WTC11 (cell line): ENCODE data around the gene KIF6. TPM values are rescaled to one million over a fixed set of nuclear protein-coding genes. Genes with fewer than 3 reads are reported as not detected.

Experiments
- ATAC-seq: fragments of 200-7000 bp; cut with Tn5 transposase; 2 replicates; pipeline ENCODE4 v1.10.0; 2021; ENCODE audit warnings: mild to moderate bottlenecking, moderate library complexity
- CTCF ChIA-PET: fragments of 300-600 bp; sonication (Branson Sonifier 250); formaldehyde crosslinking; loops from one replicate; lab custom pipeline; 2021; ENCODE audit warnings: antibody characterized with exemption; lab: Charles Lee
- POLR2A ChIA-PET: fragments of 350-600 bp; sonication (Branson Sonifier 250); formaldehyde crosslinking; loops from one replicate; lab custom pipeline; 2021; ENCODE audit warnings: antibody characterized with exemption; lab: Charles Lee
- DNase-seq: peaks from one replicate; pipeline ENCODE4 v3.0.0; 2021; ENCODE audit warnings: low spot score
- H3K27ac Mint-ChIP-seq: 2 replicates; pipeline ENCODE4 v1.8.0; 2021; ENCODE audit warnings: mixed read lengths
- H3K27me3 Mint-ChIP-seq: 2 replicates; pipeline ENCODE4 v1.8.0; 2021; ENCODE audit warnings: low read depth, mild to moderate bottlenecking, moderate library complexity, mixed read lengths
- H3K36me3 Mint-ChIP-seq: 2 replicates; pipeline ENCODE4 v1.8.0; 2021; ENCODE audit warnings: mixed read lengths
- H3K4me1 Mint-ChIP-seq: 2 replicates; pipeline ENCODE4 v1.8.0; 2022; ENCODE audit warnings: mixed read lengths
- H3K4me3 Mint-ChIP-seq: 2 replicates; pipeline ENCODE4 v1.8.0; 2021; ENCODE audit warnings: mild to moderate bottlenecking, moderate library complexity, mixed read lengths
- H3K9me3 Mint-ChIP-seq: 2 replicates; pipeline ENCODE4 v1.8.0; 2021; ENCODE audit warnings: mixed read lengths
- AFF4 ChIP-seq: sonication (generic); formaldehyde crosslinking; IDR thresholded peaks from 2 replicates; pipeline ENCODE4 v1.8.1; 2023; ENCODE audit warnings: mild to moderate bottlenecking, missing genetic modification reagents, borderline replicate concordance
- AR ChIP-seq: fragments of 250-450 bp; sonication (Bioruptor Pico); IDR thresholded peaks from 2 replicates; pipeline ENCODE4 v1.9.0; 2021; ENCODE audit warnings: mild to moderate bottlenecking
- EMX1 ChIP-seq: fragments of 250-450 bp; sonication (Bioruptor Pico); IDR thresholded peaks from 2 replicates; pipeline ENCODE4 v1.8.0; 2021; ENCODE audit warnings: mild to moderate bottlenecking
- FOXP4 ChIP-seq: sonication (generic); formaldehyde crosslinking; IDR thresholded peaks from 2 replicates; pipeline ENCODE4 v1.8.0; 2022; ENCODE audit warnings: mild to moderate bottlenecking, missing genetic modification reagents
- GRHL2 ChIP-seq: fragments of 250-450 bp; sonication (Bioruptor Pico); IDR thresholded peaks from 2 replicates; pipeline ENCODE4 v1.8.0; 2022; ENCODE audit warnings: mild to moderate bottlenecking, moderate library complexity; ENCODE audit not compliant: insufficient replicate concordance, severe bottlenecking
- IRF1 ChIP-seq: sonication (generic); formaldehyde crosslinking; IDR thresholded peaks from 2 replicates; pipeline ENCODE4 v1.8.0; 2023; ENCODE audit warnings: missing genetic modification reagents
- MLX ChIP-seq: sonication (generic); formaldehyde crosslinking; IDR thresholded peaks from 2 replicates; pipeline ENCODE4 v1.8.1; 2023; ENCODE audit warnings: mild to moderate bottlenecking, missing genetic modification reagents, moderate library complexity
- NFATC4 ChIP-seq: fragments of 250-450 bp; sonication (Bioruptor Pico); IDR thresholded peaks from 2 replicates; pipeline ENCODE4 v1.9.0; 2021; ENCODE audit warnings: mild to moderate bottlenecking
- NR1H2 ChIP-seq: sonication (generic); formaldehyde crosslinking; IDR thresholded peaks from 2 replicates; pipeline ENCODE4 v1.9.0; 2021; ENCODE audit warnings: mild to moderate bottlenecking, moderate library complexity, missing genetic modification reagents
- OVOL2 ChIP-seq: fragments of 250-450 bp; sonication (Bioruptor Pico); IDR thresholded peaks from 2 replicates; pipeline ENCODE4 v1.9.0; 2021; ENCODE audit warnings: mild to moderate bottlenecking, borderline replicate concordance
- PREB ChIP-seq: sonication (generic); formaldehyde crosslinking; IDR thresholded peaks from 2 replicates; pipeline ENCODE4 v1.8.1; 2022; ENCODE audit warnings: mild to moderate bottlenecking, missing genetic modification reagents, moderate library complexity, borderline replicate concordance
- SMAD4 ChIP-seq: sonication (generic); formaldehyde crosslinking; IDR thresholded peaks from 2 replicates; pipeline ENCODE4 v1.8.0; 2022; ENCODE audit warnings: mild to moderate bottlenecking, missing genetic modification reagents
- ZNF423 ChIP-seq: fragments of 250-450 bp; sonication (Bioruptor Pico); IDR thresholded peaks from 2 replicates; pipeline ENCODE4 v2.1.2; 2022; ENCODE audit warnings: mild to moderate bottlenecking, moderate library complexity
- total RNA-seq: library from RNA; stranded (reverse); gene quantifications from 3 replicates; pipeline ENCODE4 v1.2.3, GENCODE V29; 2021
- TF ChIP-seq, protein P1 (sequence below): sonication (generic); formaldehyde crosslinking; conservative IDR thresholded peaks from 2 replicates; pipeline ENCODE4 v1.8.1; 2022; ENCODE audit warnings: mild to moderate bottlenecking, missing genetic modification reagents
- TF ChIP-seq, protein P2 (sequence below): fragments of 250-450 bp; sonication (Bioruptor Pico); IDR thresholded peaks from 2 replicates; pipeline ENCODE4 v1.9.0; 2021; ENCODE audit warnings: moderate library complexity, mild to moderate bottlenecking, inconsistent platforms, borderline replicate concordance
- TF ChIP-seq, protein P3 (sequence below): sonication (generic); formaldehyde crosslinking; IDR thresholded peaks from 2 replicates; pipeline ENCODE4 v1.8.1; 2022; ENCODE audit warnings: low read depth, mild to moderate bottlenecking, moderate library complexity, missing genetic modification reagents, borderline replicate concordance

The KIF6 gene
- total RNA-seq, 1 experiment from 2014 or later: 0.57 TPM

DNA sequence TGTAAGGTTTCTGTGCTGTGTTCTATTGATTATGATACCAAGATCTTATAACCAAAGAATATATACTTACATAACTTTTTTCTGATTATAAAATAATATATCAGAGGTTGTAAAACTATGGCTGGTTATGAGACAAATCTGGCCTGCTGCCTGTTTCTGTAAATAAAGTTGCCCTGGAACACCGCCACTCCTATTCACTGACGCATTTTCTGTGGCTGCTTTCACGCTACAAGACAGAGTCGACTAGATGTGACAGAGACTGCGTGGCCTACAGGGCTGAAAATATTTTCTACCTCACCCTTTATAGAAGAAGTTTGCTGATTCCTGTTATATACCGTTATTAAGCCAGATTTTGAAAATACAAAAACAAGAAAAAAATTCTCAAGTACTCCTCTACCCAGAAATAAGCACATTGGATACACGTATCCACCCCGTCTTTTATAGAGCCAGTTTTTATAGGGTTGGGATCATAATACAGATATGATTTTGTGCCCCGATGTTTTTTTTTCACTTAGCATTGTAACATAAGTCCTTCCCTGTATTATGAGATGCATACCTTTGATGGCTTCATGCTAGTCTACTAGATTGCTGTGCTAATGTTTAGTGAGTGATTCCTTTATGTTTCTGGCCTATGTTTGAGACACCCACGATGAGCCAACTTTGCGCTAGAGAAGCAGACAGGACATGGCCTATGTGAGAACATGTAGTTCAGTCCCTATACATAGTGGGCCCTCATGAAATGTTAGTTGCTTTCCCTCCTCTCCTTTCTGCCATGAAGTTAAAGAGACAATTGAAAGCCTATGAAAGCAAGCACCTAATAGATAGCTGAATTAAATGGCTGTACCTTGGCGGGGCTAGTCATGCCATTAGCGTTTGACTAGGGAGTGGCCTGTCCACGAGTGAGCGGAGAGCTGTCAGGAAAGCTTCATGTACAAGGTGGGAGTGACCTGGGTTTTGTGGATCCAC, 304.6 kb downstream of the KIF6 start:
- no peak overlapping the region for H3K4me3 Mint-ChIP-seq

More for the DNA sequence above, 304.6 kb downstream of the KIF6 start:
- H3K4me1 Mint-ChIP-seq: peaks cover 20% of the 10 kb centered on the region
- POLR2A ChIA-PET: no interaction called here
- H3K9me3 Mint-ChIP-seq: no peaks in the 10 kb centered on the region
- no peaks in the 10 kb centered on the region for H3K36me3 Mint-ChIP-seq
- no peak for DNase-seq
- CTCF ChIA-PET: no interaction called here
- no peak for ATAC-seq
- TF ChIP-seq SMAD4 (CRISPR knock-in tag) (no peak), IRF1 (CRISPR knock-in tag) (no peak), NFATC4 (CRISPR knock-in tag) (no peak), AFF4 (CRISPR knock-in tag) (no peak), GRHL2 (no peak), OVOL2 (no peak), ZNF423 (CRISPR knock-in tag) (no peak), FOXP4 (CRISPR knock-in tag) (no peak), EMX1 (CRISPR knock-in tag) (no peak), AR (CRISPR knock-in tag) (no peak), NR1H2 (CRISPR knock-in tag) (no peak), PREB (CRISPR knock-in tag) (no peak), MLX (CRISPR knock-in tag) (no peak)
- TF ChIP-seq, protein P1, sequence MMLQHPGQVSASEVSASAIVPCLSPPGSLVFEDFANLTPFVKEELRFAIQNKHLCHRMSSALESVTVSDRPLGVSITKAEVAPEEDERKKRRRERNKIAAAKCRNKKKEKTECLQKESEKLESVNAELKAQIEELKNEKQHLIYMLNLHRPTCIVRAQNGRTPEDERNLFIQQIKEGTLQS: no peak
- TF ChIP-seq, protein P2, sequence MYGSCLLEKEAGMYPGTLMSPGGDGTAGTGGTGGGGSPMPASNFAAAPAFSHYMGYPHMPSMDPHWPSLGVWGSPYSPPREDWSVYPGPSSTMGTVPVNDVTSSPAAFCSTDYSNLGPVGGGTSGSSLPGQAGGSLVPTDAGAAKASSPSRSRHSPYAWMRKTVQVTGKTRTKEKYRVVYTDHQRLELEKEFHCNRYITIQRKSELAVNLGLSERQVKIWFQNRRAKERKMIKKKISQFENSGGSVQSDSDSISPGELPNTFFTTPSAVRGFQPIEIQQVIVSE (CRISPR knock-in tag): no peak
- TF ChIP-seq, protein P3, sequence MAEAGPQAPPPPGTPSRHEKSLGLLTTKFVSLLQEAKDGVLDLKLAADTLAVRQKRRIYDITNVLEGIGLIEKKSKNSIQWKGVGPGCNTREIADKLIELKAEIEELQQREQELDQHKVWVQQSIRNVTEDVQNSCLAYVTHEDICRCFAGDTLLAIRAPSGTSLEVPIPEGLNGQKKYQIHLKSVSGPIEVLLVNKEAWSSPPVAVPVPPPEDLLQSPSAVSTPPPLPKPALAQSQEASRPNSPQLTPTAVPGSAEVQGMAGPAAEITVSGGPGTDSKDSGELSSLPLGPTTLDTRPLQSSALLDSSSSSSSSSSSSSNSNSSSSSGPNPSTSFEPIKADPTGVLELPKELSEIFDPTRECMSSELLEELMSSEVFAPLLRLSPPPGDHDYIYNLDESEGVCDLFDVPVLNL (CRISPR knock-in tag): no peak
- TF ChIP-seq, all 79 proteins: peak for 0
- no peak overlapping the region for H3K27ac Mint-ChIP-seq
- H3K27me3 Mint-ChIP-seq: no peaks in the 10 kb centered on the region; the same call in 1 of the 2 replicates
